GM12878 (cell line): ENCODE data around the gene RORB. TPM values are rescaled to one million over a fixed set of nuclear protein-coding genes. Genes with fewer than 3 reads are reported as not detected.

Source experiments
- ATAC-seq: fragments of 200-7000 bp; cut with Tn5 transposase; 3 replicates; pipeline ENCODE4 v1.9.1; 2020; ENCODE audit warnings: mild to moderate bottlenecking, moderate library complexity
- BruUV-seq: library from RNA; stranded (reverse); fragments of 400-500 nt; replicated peaks from 2 replicates; lab custom pipeline; 2021; lab: Mats Ljungman, UMichigan
- CTCF ChIA-PET: fragments of 300-600 bp; sonication (Branson Sonifier 250); formaldehyde crosslinking; extraction: SDS; loops from one replicate; lab custom pipeline; 2021; ENCODE audit warnings: inconsistent platforms; lab: Yijun Ruan, JAX
- POLR2A ChIA-PET: fragments of 350-600 bp; formaldehyde crosslinking; extraction: SDS; loops from one replicate; lab custom pipeline; 2021; ENCODE audit warnings: inconsistent platforms; lab: Charles Lee
- RAD21 ChIA-PET: fragments of 300-600 bp; sonication (Branson Sonifier 250); formaldehyde crosslinking; loops from one replicate; lab custom pipeline; 2023; ENCODE audit warnings: antibody characterized with exemption; ENCODE audit not compliant: unreplicated experiment; lab: Charles Lee
- SMC1A ChIA-PET: fragments of 300-600 bp; sonication (Branson Sonifier 250); formaldehyde crosslinking; loops from one replicate; lab custom pipeline; 2023; ENCODE audit not compliant: unreplicated experiment, uncharacterized antibody; lab: Charles Lee
- DNase-seq: peaks from one replicate; pipeline ENCODE4 v3.0.0-alpha.2; 2011; ENCODE audit warnings: low read depth, low spot score
- FAIRE-seq: peaks from 3 replicates; lab custom pipeline; 2011; peaks lifted over from hg19 to GRCh38; lab: Jason Lieb, UNC
- H2AFZ ChIP-seq: 2 replicates; pipeline ENCODE4 v1.6.0; 2011; ENCODE audit warnings: low read depth, low read length, control low read depth; ENCODE audit not compliant: control insufficient read depth
- H3K27ac ChIP-seq: 2 replicates; pipeline ENCODE4 v1.5.1; 2011; ENCODE audit warnings: control low read depth; ENCODE audit not compliant: control insufficient read depth, insufficient read depth
- H3K27me3 ChIP-seq, 2 experiments: replicated peaks in 1 of 2; 2 replicates each; pipeline versions ENCODE4 v1.6.0 to v1.6.1; 2011; ENCODE audit warnings: low read length in 1 of 2; ENCODE audit not compliant: control insufficient read depth in 2 of 2, insufficient read depth in 2 of 2
- H3K36me3 ChIP-seq, 2 experiments: 2 replicates each; pipeline ENCODE4 v1.5.1; 2011; ENCODE audit warnings: low read length in 1 of 2; ENCODE audit not compliant: control insufficient read depth in 2 of 2, insufficient read depth in 2 of 2
- H3K4me1 ChIP-seq: 2 replicates; pipeline ENCODE4 v1.6.1; 2011; ENCODE audit warnings: mild to moderate bottlenecking, low read length, moderate library complexity, mixed read lengths; ENCODE audit not compliant: control insufficient read depth, insufficient read depth
- H3K4me2 ChIP-seq: 2 replicates; pipeline ENCODE4 v1.6.0; 2011; ENCODE audit warnings: control low read depth; ENCODE audit not compliant: control insufficient read depth, insufficient read depth
- H3K4me3 ChIP-seq: fragments of 200-600 bp; sonication (generic); 2 replicates; pipeline ENCODE4 v1.5.1; 2016
- H3K79me2 ChIP-seq: 2 replicates; pipeline ENCODE4 v1.6.0; 2011; ENCODE audit warnings: low read length; ENCODE audit not compliant: control insufficient read depth, insufficient read depth
- H3K9ac ChIP-seq: 2 replicates; pipeline ENCODE4 v1.8.0; 2011; ENCODE audit warnings: low read length, control low read depth, mixed read lengths; ENCODE audit not compliant: control insufficient read depth, insufficient read depth
- H3K9me3 ChIP-seq: replicated peaks from 3 replicates; pipeline ENCODE4 v1.5.1; 2011; ENCODE audit warnings: mild to moderate bottlenecking, low read length; ENCODE audit not compliant: control insufficient read depth, insufficient read depth
- H4K20me1 ChIP-seq: 2 replicates; pipeline ENCODE4 v1.6.0; 2011; ENCODE audit not compliant: control insufficient read depth, insufficient read depth
- GATAD2B ChIP-seq: fragments of 450-650 bp; conservative IDR thresholded peaks from 2 replicates; pipeline ENCODE4 v1.6.1; 2017; ENCODE audit warnings: low read depth, mild to moderate bottlenecking, moderate library complexity
- IRF4 ChIP-seq: IDR thresholded peaks from 2 replicates; pipeline ENCODE4 v1.6.1; 2011; ENCODE audit warnings: low read depth, low read length
- KDM1A ChIP-seq: fragments of 200-600 bp; sonication (generic); IDR thresholded peaks from 2 replicates; pipeline ENCODE4 v1.6.1; 2016; ENCODE audit warnings: borderline replicate concordance
- PBX3 ChIP-seq: IDR thresholded peaks from 2 replicates; pipeline ENCODE4 v1.6.1; 2011; ENCODE audit warnings: mild to moderate bottlenecking, low read depth, low read length, moderate library complexity; ENCODE audit not compliant: insufficient replicate concordance
- REST ChIP-seq: IDR thresholded peaks from 2 replicates; pipeline ENCODE4 v1.6.1; 2012; ENCODE audit warnings: mild to moderate bottlenecking, low read depth, low read length
- WRNIP1 ChIP-seq: IDR thresholded peaks from 2 replicates; pipeline ENCODE4 v1.6.1; 2011; ENCODE audit warnings: low read depth, low read length, improper control_type of control experiment, borderline replicate concordance
- WGBS: methylation state at CpG from one replicate; pipeline ENCODE4 v1.1.6; 2016; ENCODE audit warnings: low lambda C conversion rate; ENCODE audit not compliant: insufficient replicate concordance, insufficient coverage; ENCODE audit errors: missing lambda C conversion rate; 5-methylcytosine and 5-hydroxymethylcytosine counted together
- in situ Hi-C: fragments of 300-500 bp; cut with MboI; formaldehyde crosslinking; loops from 9 replicates; pipeline ENCODE4 v1.14.3; 2018; ENCODE audit warnings: mixed read lengths
- intact Hi-C: fragments of 100-400 bp; cut with micrococcal nuclease; formaldehyde crosslinking; loops from one replicate; pipeline ENCODE4 v1.14.2; 2022; ENCODE audit not compliant: unreplicated experiment
- polyA plus RNA-seq, 11 experiments: library from polyadenylated mRNA; depleted of rRNA in 4 of 11; unstranded in 6 of 11; stranded (reverse) in 5 of 11; fragments of >200 nt; fragmentation: Nextera tagmentation in 4 of 11; fragmentation: Illumina TruSeq in 1 of 11; extraction: Ambion mirVana in 4 of 11; extraction: Trizol in 1 of 11; gene quantifications; 1 replicate in 1 of 11; 2 replicates in 10 of 11; pipeline versions ENCODE4 v1.2.1 to v1.2.3, GENCODE V29; 2011 to 2016; ENCODE audit warnings: inconsistent platforms in 2 of 11, missing spikeins in 2 of 11, low read depth in 1 of 11
- total RNA-seq, 4 experiments: library from RNA; depleted of rRNA in 3 of 4; stranded (reverse); fragments of >200 nt in 3 of 4; fragmentation: Illumina TruSeq in 1 of 4; extraction: Trizol in 1 of 4; gene quantifications; 2 replicates each; pipeline versions ENCODE4 v1.2.1 to v1.2.3, GENCODE V29; 2013 to 2021
- TF ChIP-seq, protein P1 (sequence below): IDR thresholded peaks from 2 replicates; pipeline ENCODE4 v1.6.1; 2011; ENCODE audit warnings: low read depth, low read length, improper control_type of control experiment, borderline replicate concordance

Gene RORB
- total and polyA plus RNA-seq, 10 of the 15 experiments (the other 5 are each of a cell fraction or from before 2014, with no cell fraction given): under 0.01 to 0.01 TPM; not detected in 8

DNA sequence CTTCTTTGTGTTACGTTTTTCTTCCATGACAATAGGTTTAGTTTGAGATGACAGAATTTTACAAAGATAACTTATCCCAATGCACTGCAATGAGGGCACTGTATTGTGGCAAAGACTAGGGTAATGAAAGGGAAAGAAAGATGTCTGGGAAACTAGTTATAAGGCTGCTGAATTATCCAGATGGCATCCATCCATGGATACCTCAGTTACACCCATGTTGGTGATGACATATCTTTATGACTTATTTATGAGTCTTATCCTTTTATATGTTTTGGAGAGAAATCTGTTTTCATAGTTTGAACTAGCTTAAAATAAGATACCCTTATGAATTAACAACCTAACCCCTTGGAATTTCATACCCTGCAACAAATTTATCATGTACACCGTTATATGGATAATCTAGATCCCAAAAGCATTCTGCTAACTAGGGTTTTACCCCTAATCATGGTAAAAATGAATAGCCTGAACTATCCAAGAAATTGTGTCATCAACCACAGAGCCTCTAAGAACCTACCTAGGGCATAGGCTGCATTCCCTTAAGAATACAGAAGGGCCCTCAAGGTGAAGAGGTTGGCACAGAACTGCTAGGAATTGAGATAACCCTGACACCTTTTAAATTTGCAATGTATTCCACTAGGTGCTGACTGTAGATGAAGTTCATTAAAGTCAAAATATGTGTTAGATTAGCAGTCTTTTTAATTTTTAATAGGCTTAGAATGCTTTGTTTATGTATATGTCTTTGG lies 49.5 kb upstream of the RORB start:
- ATAC-seq: no peak
- ChIA-PET CTCF (no interaction called here), POLR2A (no interaction called here), RAD21 (no interaction called here), SMC1A (no interaction called here)
- Histone ChIP-seq H3K4me2 (no peak overlapping the region), H4K20me1 (no peaks in the 10 kb centered on the region), H3K27me3 (no peaks in the 10 kb centered on the region), H2AFZ (no peak overlapping the region), H3K79me2 (no peaks in the 10 kb centered on the region), H3K4me3 (no peak overlapping the region), H3K27ac (no peak overlapping the region), H3K4me1 (no peaks in the 10 kb centered on the region), H3K9me3 (no peaks in the 10 kb centered on the region), H3K36me3 (no peaks in the 10 kb centered on the region), H3K9ac (no peak overlapping the region)
- in situ Hi-C loops: no loop called here
- 0% methylated on average over 2 of the region's 2 CpGs for WGBS
- no peak for TF ChIP-seq PBX3
- no peak for TF ChIP-seq REST
- no peak for TF ChIP-seq GATAD2B
- TF ChIP-seq WRNIP1: no peak
- TF ChIP-seq, protein P1, sequence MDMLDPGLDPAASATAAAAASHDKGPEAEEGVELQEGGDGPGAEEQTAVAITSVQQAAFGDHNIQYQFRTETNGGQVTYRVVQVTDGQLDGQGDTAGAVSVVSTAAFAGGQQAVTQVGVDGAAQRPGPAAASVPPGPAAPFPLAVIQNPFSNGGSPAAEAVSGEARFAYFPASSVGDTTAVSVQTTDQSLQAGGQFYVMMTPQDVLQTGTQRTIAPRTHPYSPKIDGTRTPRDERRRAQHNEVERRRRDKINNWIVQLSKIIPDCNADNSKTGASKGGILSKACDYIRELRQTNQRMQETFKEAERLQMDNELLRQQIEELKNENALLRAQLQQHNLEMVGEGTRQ: no peak
- TF ChIP-seq IRF4: no peak
- TF ChIP-seq KDM1A: no peak
- FAIRE-seq: no peak
- BruUV-seq: no TSS peak
- intact Hi-C loops: no loop called here
- DNase-seq: no peak
